GM23338 (cell line): ENCODE measurements around the gene CDC34. TPM values are rescaled to one million over a fixed set of nuclear protein-coding genes. Genes with fewer than 3 reads are reported as not detected.

Experiments used
- ATAC-seq: fragments of 200-7000 bp; cut with Tn5 transposase; 3 replicates; pipeline ENCODE4 v1.9.1; 2020
- DNase-seq: peaks from one replicate; pipeline ENCODE4 v3.0.0-alpha.2; 2015; ENCODE audit warnings: low spot score
- H2AFZ ChIP-seq: fragments of 200-600 bp; sonication (generic); 2 replicates; pipeline ENCODE4 v1.8.0; 2016; ENCODE audit warnings: antibody characterized with exemption, mild to moderate bottlenecking, moderate library complexity
- H3F3A ChIP-seq: fragments of 200-600 bp; sonication (generic); replicated peaks from 2 replicates; pipeline ENCODE4 v1.8.0; 2017; ENCODE audit warnings: antibody characterized with exemption, mixed run types, low read depth
- H3K27ac ChIP-seq: fragments of 200-600 bp; sonication (generic); 2 replicates; pipeline ENCODE4 v1.6.1; 2016; ENCODE audit warnings: low read depth
- H3K27me3 ChIP-seq: fragments of 200-600 bp; sonication (generic); 2 replicates; pipeline ENCODE4 v1.8.0; 2016; ENCODE audit warnings: mild to moderate bottlenecking, mixed run types, moderate library complexity; ENCODE audit not compliant: insufficient read depth
- H3K36me3 ChIP-seq: fragments of 200-600 bp; sonication (generic); 2 replicates; pipeline ENCODE4 v1.8.0; 2016; ENCODE audit warnings: mild to moderate bottlenecking; ENCODE audit not compliant: insufficient read depth
- H3K4me1 ChIP-seq: fragments of 200-600 bp; sonication (generic); 2 replicates; pipeline ENCODE4 v1.8.0; 2016; ENCODE audit warnings: mild to moderate bottlenecking, moderate library complexity; ENCODE audit not compliant: insufficient read depth
- H3K4me2 ChIP-seq: fragments of 200-600 bp; sonication (generic); 2 replicates; pipeline ENCODE4 v1.7.1; 2017; ENCODE audit warnings: mixed run types
- H3K4me3 ChIP-seq: fragments of 200-600 bp; sonication (generic); 2 replicates; pipeline ENCODE4 v1.6.1; 2016; ENCODE audit warnings: mixed run types
- H3K79me2 ChIP-seq: fragments of 200-600 bp; sonication (generic); replicated peaks from 2 replicates; pipeline ENCODE4 v1.8.0; 2017; ENCODE audit warnings: mild to moderate bottlenecking; ENCODE audit not compliant: insufficient read depth
- H3K9me2 ChIP-seq: fragments of 200-600 bp; sonication (generic); 2 replicates; pipeline ENCODE4 v1.8.0; 2017; ENCODE audit not compliant: insufficient read depth
- H4K20me1 ChIP-seq: fragments of 200-600 bp; sonication (generic); replicated peaks from 2 replicates; pipeline ENCODE4 v1.8.0; 2017; ENCODE audit warnings: mild to moderate bottlenecking; ENCODE audit not compliant: insufficient read depth
- H3K27ac Mint-ChIP-seq: 2 replicates; pipeline ENCODE4 v1.8.0; 2020; ENCODE audit warnings: inconsistent platforms, mild to moderate bottlenecking, moderate library complexity, mixed read lengths
- H3K27me3 Mint-ChIP-seq: 3 replicates; pipeline ENCODE4 v1.8.0; 2022; ENCODE audit warnings: low read depth, mild to moderate bottlenecking, moderate library complexity, mixed read lengths, inconsistent platforms; ENCODE audit not compliant: insufficient read depth, poor library complexity
- H3K36me3 Mint-ChIP-seq: 3 replicates; pipeline ENCODE4 v1.8.0; 2021; ENCODE audit warnings: low read depth, mild to moderate bottlenecking, inconsistent platforms, moderate library complexity, mixed read lengths
- H3K4me1 Mint-ChIP-seq: 3 replicates; pipeline ENCODE4 v1.8.0; 2020; ENCODE audit warnings: mild to moderate bottlenecking, inconsistent platforms, mixed read lengths
- H3K4me3 Mint-ChIP-seq: 3 replicates; pipeline ENCODE4 v1.8.0; 2021; ENCODE audit warnings: moderate library complexity, mild to moderate bottlenecking, inconsistent platforms, mixed read lengths
- H3K9me3 Mint-ChIP-seq: 3 replicates; pipeline ENCODE4 v1.8.0; 2020; ENCODE audit warnings: moderate library complexity, mild to moderate bottlenecking, inconsistent platforms, mixed read lengths
- CREB1 ChIP-seq: fragments of 250-450 bp; sonication (Bioruptor Pico); IDR thresholded peaks from 2 replicates; pipeline ENCODE4 v1.5.0; 2020; ENCODE audit warnings: low read depth, mild to moderate bottlenecking, moderate library complexity
- CTCF ChIP-seq, 2 experiments: fragments of 200-600 bp in 1 of 2; sonication (generic) in 1 of 2; conservative IDR thresholded peaks; 2 replicates each; pipeline versions ENCODE4 v1.5.1 to v1.6.1; 2016 to 2017; ENCODE audit warnings: antibody characterized with exemption in 2 of 2, low read depth in 2 of 2, mild to moderate bottlenecking in 2 of 2, moderate library complexity in 1 of 2
- EZH2 ChIP-seq: fragments of 200-600 bp; sonication (generic); IDR thresholded peaks from one replicate; pipeline ENCODE4 v1.8.0; 2017; ENCODE audit warnings: antibody characterized with exemption, mild to moderate bottlenecking, low read depth; ENCODE audit not compliant: unreplicated experiment
- EZH2phosphoT487 ChIP-seq: fragments of 200-600 bp; sonication (generic); IDR thresholded peaks from one replicate; pipeline ENCODE4 v1.8.1; 2018; ENCODE audit warnings: antibody characterized with exemption; ENCODE audit not compliant: unreplicated experiment
- JUNB ChIP-seq: IDR thresholded peaks from one replicate; pipeline ENCODE4 v1.6.1; 2016; ENCODE audit warnings: antibody characterized with exemption; ENCODE audit not compliant: unreplicated experiment
- NANOG ChIP-seq: IDR thresholded peaks from 2 replicates; pipeline ENCODE4 v1.6.1; 2016; ENCODE audit warnings: antibody characterized with exemption, borderline replicate concordance
- POLR2AphosphoS5 ChIP-seq: IDR thresholded peaks from 2 replicates; pipeline ENCODE4 v1.6.1; 2016; ENCODE audit warnings: antibody characterized with exemption, low read depth
- REST ChIP-seq: IDR thresholded peaks from one replicate; pipeline ENCODE4 v1.6.1; 2018; ENCODE audit warnings: antibody characterized with exemption; ENCODE audit not compliant: unreplicated experiment
- STAT1 ChIP-seq: IDR thresholded peaks from one replicate; pipeline ENCODE4 v1.6.1; 2016; ENCODE audit warnings: antibody characterized with exemption; ENCODE audit not compliant: unreplicated experiment
- ZNF114 ChIP-seq: fragments of 250-450 bp; sonication (Bioruptor Pico); IDR thresholded peaks from 2 replicates; pipeline ENCODE4 v1.5.0; 2020; ENCODE audit warnings: mild to moderate bottlenecking, moderate library complexity
- ZNF331 ChIP-seq: fragments of 250-450 bp; sonication (Bioruptor Pico); IDR thresholded peaks from 2 replicates; pipeline ENCODE4 v1.5.0; 2020; ENCODE audit warnings: low read depth, mild to moderate bottlenecking, moderate library complexity
- ZNF462 ChIP-seq: fragments of 250-450 bp; sonication (Bioruptor Pico); IDR thresholded peaks from 2 replicates; pipeline ENCODE4 v1.5.0; 2020; ENCODE audit warnings: mild to moderate bottlenecking, moderate library complexity
- polyA plus RNA-seq: library from polyadenylated mRNA; unstranded; fragments of >200 nt; fragmentation: Nextera tagmentation; extraction: Ambion mirVana; gene quantifications from 2 replicates; pipeline ENCODE4 v1.2.1, GENCODE V29; 2016
- total RNA-seq: library from RNA; depleted of rRNA; stranded (reverse); fragments of >200 nt; shearing (Covaris generic); gene quantifications from 2 replicates; pipeline ENCODE4 v1.2.3, GENCODE V29; 2014
- TF ChIP-seq, protein P1 (sequence below): IDR thresholded peaks from 2 replicates; pipeline ENCODE4 v1.6.1; 2016; ENCODE audit warnings: antibody characterized with exemption

Gene CDC34
- total and polyA plus RNA-seq, 2 experiments from 2014 or later = 114 to 148 TPM

DNA sequence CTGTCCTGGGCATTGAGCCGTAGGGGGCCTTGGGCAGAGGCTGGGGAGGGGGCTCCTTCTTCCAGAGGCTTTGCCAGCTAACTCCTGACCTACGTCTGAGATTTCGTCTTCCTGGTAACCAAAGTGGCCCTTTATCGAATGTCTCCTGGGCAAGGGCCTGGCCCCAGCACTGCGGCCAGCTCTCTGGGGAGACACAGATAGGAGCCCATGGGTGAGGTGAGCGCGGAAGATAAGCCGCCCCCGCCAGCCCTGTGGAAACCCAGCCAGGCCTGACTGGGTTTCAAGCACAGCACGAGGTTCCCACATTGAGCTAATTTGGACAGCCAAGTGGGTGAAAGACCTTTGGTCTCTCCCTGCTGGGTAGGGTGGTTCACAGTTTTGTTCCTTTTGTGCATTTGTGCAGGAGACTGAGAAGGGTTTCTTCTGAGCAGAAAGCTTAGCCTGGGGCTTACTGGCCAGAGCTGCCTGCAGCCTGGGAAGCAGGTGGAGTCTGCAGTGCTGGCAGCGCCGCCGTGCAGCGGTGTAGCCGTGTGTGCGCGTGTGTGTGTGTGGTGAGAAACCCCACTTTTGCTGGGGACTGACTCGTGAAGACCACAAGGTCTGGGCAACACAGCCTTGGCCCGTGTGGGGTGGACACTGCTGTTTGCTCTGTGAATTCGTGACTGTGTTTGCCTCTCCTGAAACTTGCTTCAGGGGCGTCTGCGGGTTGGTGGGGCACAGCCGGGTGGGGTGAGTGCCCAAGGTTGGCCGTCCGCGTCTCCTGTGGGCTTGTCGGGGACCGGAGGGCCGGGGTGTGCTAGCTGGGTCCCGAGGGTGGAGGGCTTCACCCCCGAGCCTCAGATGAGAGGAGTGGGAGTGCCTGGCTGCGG is 43.3 kb downstream of the CDC34 start:
- peak overlapping the region; percentile 96 for H3K4me3 ChIP-seq
- peaks cover 25% of the 10 kb centered on the region for H3K4me1 Mint-ChIP-seq
- no peak overlapping the region for H2AFZ ChIP-seq
- H3K9me3 Mint-ChIP-seq = peaks cover 8% of the 10 kb centered on the region
- H3K36me3 ChIP-seq = no peaks in the 10 kb centered on the region
- H3K9me2 ChIP-seq = no peaks in the 10 kb centered on the region
- peak overlapping the region; percentile 100 for H3K4me2 ChIP-seq
- DNase-seq (peak; percentile 16), ATAC-seq (no peak)
- H3K4me1 ChIP-seq = peaks cover 18% of the 10 kb centered on the region
- H3K27me3 ChIP-seq = no peaks in the 10 kb centered on the region
- peaks cover 36% of the 10 kb centered on the region for H3K27me3 Mint-ChIP-seq
- peak overlapping the region; percentile 63; the same call in 1 of the 2 replicates for H3K27ac ChIP-seq
- peaks cover 75% of the 10 kb centered on the region for H3K79me2 ChIP-seq
- peaks cover 17% of the 10 kb centered on the region; the same call in 1 of the 2 replicates for H3F3A ChIP-seq
- peak overlapping the region; percentile 90 for H3K4me3 Mint-ChIP-seq
- H3K27ac Mint-ChIP-seq = peak overlapping the region; percentile 72; the same call in 1 of the 2 replicates
- H3K36me3 Mint-ChIP-seq = peaks cover 33% of the 10 kb centered on the region
- peaks cover 49% of the 10 kb centered on the region for H4K20me1 ChIP-seq
- TF ChIP-seq, protein P1, sequence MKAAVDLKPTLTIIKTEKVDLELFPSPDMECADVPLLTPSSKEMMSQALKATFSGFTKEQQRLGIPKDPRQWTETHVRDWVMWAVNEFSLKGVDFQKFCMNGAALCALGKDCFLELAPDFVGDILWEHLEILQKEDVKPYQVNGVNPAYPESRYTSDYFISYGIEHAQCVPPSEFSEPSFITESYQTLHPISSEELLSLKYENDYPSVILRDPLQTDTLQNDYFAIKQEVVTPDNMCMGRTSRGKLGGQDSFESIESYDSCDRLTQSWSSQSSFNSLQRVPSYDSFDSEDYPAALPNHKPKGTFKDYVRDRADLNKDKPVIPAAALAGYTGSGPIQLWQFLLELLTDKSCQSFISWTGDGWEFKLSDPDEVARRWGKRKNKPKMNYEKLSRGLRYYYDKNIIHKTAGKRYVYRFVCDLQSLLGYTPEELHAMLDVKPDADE = no peak
- no peak for TF ChIP-seq CREB1 (CRISPR knock-in tag)
- no peak for TF ChIP-seq POLR2AphosphoS5
- TF ChIP-seq NANOG = no peak
- TF ChIP-seq EZH2 = no peak
- no peak for TF ChIP-seq ZNF331
- TF ChIP-seq CTCF (conservative IDR thresholded peaks at IDR 0.05; ENCODE audit: low read depth in 2 of 2) = no peak
- no peak for TF ChIP-seq EZH2phosphoT487
- no peak for TF ChIP-seq ZNF114
- no peak for TF ChIP-seq JUNB
- no peak for TF ChIP-seq REST
- TF ChIP-seq STAT1 = no peak
- no peak for TF ChIP-seq ZNF462 (CRISPR knock-in tag)
